GM19025 (cell line): ENCODE measurements around the gene ACAN.

Experiments used
- ATAC-seq: cut with Tn5 transposase; IDR thresholded peaks from one replicate; pipeline ENCODE4 v1.9.1; 2021; ENCODE audit warnings: mild to moderate bottlenecking, low read depth, moderate library complexity; ENCODE audit not compliant: unreplicated experiment

ACAN gene

GRCh38 chr15:88913017-88913849 is 110.0 kb downstream of the ACAN start, which contains the start of gene MFGE8:
Gene MFGE8 (minus strand): TSS chr15:88913379. CDS start chr15:88913319, 60 bp downstream.
- peak; percentile 82 for ATAC-seq

GRCh38 chr15:88913850-88914169 is 110.6 kb downstream of the ACAN start:
- ATAC-seq: no peak

- ATAC-seq: no peak
Measured at GRCh38 chr15:88915354-88915753, 112.1 kb downstream of the ACAN start.

GRCh38 chr15:88917760-88918159 is 114.5 kb downstream of the ACAN start:
- ATAC-seq: no peak

GRCh38 chr15:88918738-88919137 is 115.5 kb downstream of the ACAN start:
- ATAC-seq: no peak

- ATAC-seq: no peak
Measured at GRCh38 chr15:88920186-88920891, 117.1 kb downstream of the ACAN start.

GRCh38 chr15:88920892-88921435 is 117.7 kb downstream of the ACAN start:
- ATAC-seq: peak; percentile 68
